Loucy (cell line): ENCODE measurements around the gene AHI1.

Source experiments
- H2AFZ ChIP-seq: fragments of 200-600 bp; sonication (generic); 2 replicates; pipeline ENCODE4 v1.6.0; 2016; ENCODE audit warnings: antibody characterized with exemption, mild to moderate bottlenecking, low read length, moderate library complexity
- H3F3A ChIP-seq: fragments of 200-600 bp; 2 replicates; pipeline ENCODE4 v1.6.0; 2016; ENCODE audit warnings: antibody characterized with exemption, low read depth, mild to moderate bottlenecking
- H3K27me3 ChIP-seq: fragments of 200-600 bp; sonication (generic); 2 replicates; pipeline ENCODE4 v1.6.1; 2014; ENCODE audit warnings: low read length, mild to moderate bottlenecking; ENCODE audit not compliant: insufficient read depth, poor library complexity, severe bottlenecking
- H3K36me3 ChIP-seq: fragments of 200-600 bp; sonication (generic); 2 replicates; pipeline ENCODE4 v1.6.1; 2016; ENCODE audit warnings: low read length; ENCODE audit not compliant: insufficient read depth
- H3K4me1 ChIP-seq: fragments of 200-600 bp; sonication (generic); 2 replicates; pipeline ENCODE4 v1.5.1; 2014; ENCODE audit warnings: low read length, mild to moderate bottlenecking; ENCODE audit not compliant: insufficient read depth, poor library complexity, severe bottlenecking
- H3K4me2 ChIP-seq: fragments of 200-600 bp; sonication (generic); 2 replicates; pipeline ENCODE4 v1.6.0; 2014; ENCODE audit warnings: antibody characterized with exemption, low read length, low read depth, mild to moderate bottlenecking; ENCODE audit not compliant: poor library complexity, severe bottlenecking
- H3K4me3 ChIP-seq: fragments of 200-600 bp; sonication (generic); 2 replicates; pipeline ENCODE4 v1.5.1; 2014; ENCODE audit warnings: low read length, mild to moderate bottlenecking, mixed read lengths; ENCODE audit not compliant: poor library complexity, severe bottlenecking
- H3K79me2 ChIP-seq: fragments of 200-600 bp; sonication (generic); 2 replicates; pipeline ENCODE4 v1.6.1; 2014; ENCODE audit warnings: low read length; ENCODE audit not compliant: insufficient read depth
- H3K9ac ChIP-seq: fragments of 200-600 bp; sonication (generic); 2 replicates; pipeline ENCODE4 v1.6.0; 2014; ENCODE audit warnings: mild to moderate bottlenecking, low read depth, low read length, moderate library complexity; ENCODE audit not compliant: poor library complexity, severe bottlenecking
- H3K9me2 ChIP-seq: fragments of 200-600 bp; sonication (generic); replicated peaks from 2 replicates; pipeline ENCODE4 v1.6.1; 2016; ENCODE audit warnings: low read depth, low read length, mixed read lengths
- H3K9me3 ChIP-seq: fragments of 200-600 bp; sonication (generic); 2 replicates; pipeline ENCODE4 v1.6.1; 2014; ENCODE audit warnings: mild to moderate bottlenecking, antibody characterized with exemption, low read length, low read depth; ENCODE audit not compliant: insufficient read depth
- H4K20me1 ChIP-seq: fragments of 200-600 bp; sonication (generic); 2 replicates; pipeline ENCODE4 v1.6.0; 2014; ENCODE audit warnings: antibody characterized with exemption, low read length, mild to moderate bottlenecking; ENCODE audit not compliant: insufficient read depth, poor library complexity, severe bottlenecking
- CTCF ChIP-seq: fragments of 200-600 bp; sonication (generic); conservative IDR thresholded peaks from 2 replicates; pipeline ENCODE4 v1.5.1; 2014; ENCODE audit warnings: mild to moderate bottlenecking, antibody characterized with exemption, low read length
- EZH2phosphoT487 ChIP-seq: fragments of 200-600 bp; IDR thresholded peaks from 2 replicates; pipeline ENCODE4 v1.6.1; 2018; ENCODE audit warnings: antibody characterized with exemption, mild to moderate bottlenecking, moderate library complexity, borderline replicate concordance

AHI1 gene

GRCh38 chr6:135244805-135245204, 252.7 kb downstream of the AHI1 start:
- no peaks in the 10 kb centered on the region for H3K9me2 ChIP-seq
- peak overlapping the region; percentile 1 for H3K4me2 ChIP-seq
- TF ChIP-seq EZH2phosphoT487, result no peak
- TF ChIP-seq CTCF, result no peak
- peaks cover 26% of the 10 kb centered on the region for H3K4me1 ChIP-seq
- H2AFZ ChIP-seq, result peak overlapping the region; percentile 58; the same call in 1 of the 2 replicates
- H3K9me3 ChIP-seq, result no peaks in the 10 kb centered on the region
- peak overlapping the region; percentile 25 for H3K9ac ChIP-seq
- no peaks in the 10 kb centered on the region for H4K20me1 ChIP-seq
- H3K79me2 ChIP-seq, result no peaks in the 10 kb centered on the region
- H3K36me3 ChIP-seq, result no peaks in the 10 kb centered on the region
- no peak overlapping the region for H3K4me3 ChIP-seq
- H3F3A ChIP-seq, result no peaks in the 10 kb centered on the region
- H3K27me3 ChIP-seq, result no peaks in the 10 kb centered on the region

- H3F3A ChIP-seq, result no peaks in the 10 kb centered on the region
- H3K4me3 ChIP-seq, result no peak overlapping the region
- peak overlapping the region; percentile 1 for H3K4me2 ChIP-seq
- H3K9me2 ChIP-seq, result no peaks in the 10 kb centered on the region
- peak overlapping the region; percentile 25 for H3K9ac ChIP-seq
- no peaks in the 10 kb centered on the region for H3K79me2 ChIP-seq
- no peak for TF ChIP-seq EZH2phosphoT487
- TF ChIP-seq CTCF, result no peak
- no peaks in the 10 kb centered on the region for H4K20me1 ChIP-seq
- H2AFZ ChIP-seq, result peak overlapping the region; percentile 58
- no peaks in the 10 kb centered on the region for H3K36me3 ChIP-seq
- H3K27me3 ChIP-seq, result no peaks in the 10 kb centered on the region
- H3K4me1 ChIP-seq, result peaks cover 19% of the 10 kb centered on the region
- no peaks in the 10 kb centered on the region for H3K9me3 ChIP-seq
Observed at GRCh38 chr6:135243871-135244796, 253.4 kb downstream of the AHI1 start.

GRCh38 chr6:135240711-135241110, 256.8 kb downstream of the AHI1 start:
- Histone ChIP-seq H4K20me1 (no peaks in the 10 kb centered on the region), H3K9me3 (no peaks in the 10 kb centered on the region), H3F3A (no peaks in the 10 kb centered on the region), H3K27me3 (no peaks in the 10 kb centered on the region), H3K36me3 (no peaks in the 10 kb centered on the region), H3K4me3 (no peak overlapping the region), H3K4me2 (no peak overlapping the region), H3K9me2 (no peaks in the 10 kb centered on the region), H2AFZ (no peak overlapping the region), H3K4me1 (peaks cover 27% of the 10 kb centered on the region), H3K79me2 (no peaks in the 10 kb centered on the region), H3K9ac (no peak overlapping the region)
- TF ChIP-seq EZH2phosphoT487, result no peak
- no peak for TF ChIP-seq CTCF
